Tibial nerve (tissue), 4 donors: ENCODE measurements around the gene EDN1. TPM values are rescaled to one million over a fixed set of nuclear protein-coding genes. Genes with fewer than 3 reads are reported as not detected.

ENCODE experiments used
- DNase-seq, 2 donors: peaks; one replicate each; pipeline ENCODE4 v3.0.0-alpha.2; 2019; ENCODE audit warnings: low spot score in 2 of 2
- H3K27ac ChIP-seq, 4 donors: fragments of 200-600 bp; sonication (generic) in 3 of 4; one replicate each; pipeline ENCODE4 v1.5.1; 2017 to 2019; ENCODE audit warnings: mild to moderate bottlenecking in 1 of 4
- H3K27me3 ChIP-seq, 2 donors: fragments of 200-600 bp; sonication (generic) in 1 of 2; one replicate each; pipeline versions ENCODE4 v1.5.1 to v1.6.0; 2017 to 2019
- H3K36me3 ChIP-seq, 3 donors: fragments of 200-600 bp; sonication (generic); one replicate each; pipeline ENCODE4 v1.5.1; 2018 to 2019
- H3K4me1 ChIP-seq, 4 donors: fragments of 200-600 bp; sonication (generic) in 3 of 4; one replicate each; pipeline ENCODE4 v1.5.1; 2017 to 2019
- H3K4me3 ChIP-seq, 4 donors: fragments of 200-600 bp; sonication (generic) in 3 of 4; one replicate each; pipeline ENCODE4 v1.5.1; 2017 to 2019; ENCODE audit warnings: mild to moderate bottlenecking in 1 of 4, moderate library complexity in 1 of 4
- H3K9me3 ChIP-seq, 4 donors: fragments of 200-600 bp; sonication (generic) in 3 of 4; one replicate each; pipeline ENCODE4 v1.5.1; 2017 to 2019
- EP300 ChIP-seq, 2 donors: sonication (generic); formaldehyde crosslinking; IDR thresholded peaks; one replicate each; pipeline ENCODE4 v1.6.1; 2017; ENCODE audit warnings: antibody characterized with exemption in 2 of 2, mild to moderate bottlenecking in 1 of 2
- POLR2A ChIP-seq, 2 donors: fragments of 450-650 bp; IDR thresholded peaks; one replicate each; pipeline ENCODE4 v1.6.1; 2017; ENCODE audit warnings: antibody characterized with exemption in 2 of 2, mild to moderate bottlenecking in 2 of 2, moderate library complexity in 2 of 2
- WGBS, 2 donors: methylation state at CpG; one replicate each; pipeline ENCODE4 v1.1.5; 2018; 5-methylcytosine and 5-hydroxymethylcytosine counted together
- total RNA-seq, 4 donors: library from RNA; depleted of rRNA; stranded (reverse); fragments of >200 nt; gene quantifications; one replicate each; pipeline ENCODE4 v1.1.0, GENCODE V29; 2016
- TF ChIP-seq, protein P1 (sequence below), 5 experiments: fragments of 200-600 bp in 3 of 5; fragments of 450-650 bp in 2 of 5; sonication (generic) in 3 of 5; IDR thresholded peaks; one replicate each; pipeline ENCODE4 v1.5.1; 2016 to 2019; ENCODE audit warnings: antibody characterized with exemption in 5 of 5, mild to moderate bottlenecking in 3 of 5, moderate library complexity in 2 of 5

EDN1 gene
- total RNA-seq, 4 donors from 2014 or later = 18.2 to 48.8 (median 38.3) TPM

- Histone ChIP-seq H3K4me1 (peaks cover 0 to 15% (median 0%) of the 10 kb centered on the region in 4 donors), H3K36me3 (no peaks in the 10 kb centered on the region), H3K9me3 (no peaks in the 10 kb centered on the region), H3K4me3 (no peak overlapping the region), H3K27me3 (no peaks in the 10 kb centered on the region), H3K27ac (no peak overlapping the region)
- DNase-seq = no peak
- no peak for TF ChIP-seq EP300 (IDR thresholded peaks at IDR 0.05)
- TF ChIP-seq POLR2A (IDR thresholded peaks at IDR 0.05) = no peak
- TF ChIP-seq, protein P1, sequence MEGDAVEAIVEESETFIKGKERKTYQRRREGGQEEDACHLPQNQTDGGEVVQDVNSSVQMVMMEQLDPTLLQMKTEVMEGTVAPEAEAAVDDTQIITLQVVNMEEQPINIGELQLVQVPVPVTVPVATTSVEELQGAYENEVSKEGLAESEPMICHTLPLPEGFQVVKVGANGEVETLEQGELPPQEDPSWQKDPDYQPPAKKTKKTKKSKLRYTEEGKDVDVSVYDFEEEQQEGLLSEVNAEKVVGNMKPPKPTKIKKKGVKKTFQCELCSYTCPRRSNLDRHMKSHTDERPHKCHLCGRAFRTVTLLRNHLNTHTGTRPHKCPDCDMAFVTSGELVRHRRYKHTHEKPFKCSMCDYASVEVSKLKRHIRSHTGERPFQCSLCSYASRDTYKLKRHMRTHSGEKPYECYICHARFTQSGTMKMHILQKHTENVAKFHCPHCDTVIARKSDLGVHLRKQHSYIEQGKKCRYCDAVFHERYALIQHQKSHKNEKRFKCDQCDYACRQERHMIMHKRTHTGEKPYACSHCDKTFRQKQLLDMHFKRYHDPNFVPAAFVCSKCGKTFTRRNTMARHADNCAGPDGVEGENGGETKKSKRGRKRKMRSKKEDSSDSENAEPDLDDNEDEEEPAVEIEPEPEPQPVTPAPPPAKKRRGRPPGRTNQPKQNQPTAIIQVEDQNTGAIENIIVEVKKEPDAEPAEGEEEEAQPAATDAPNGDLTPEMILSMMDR (IDR thresholded peaks at IDR 0.05) = no peak
- WGBS, 2 donors = 84 to 93% methylated on average over 9 of the region's 9 CpGs
These were observed 12.8 kb upstream of the EDN1 start for GRCh38 chr6:12277386-12277785.

- H3K4me1 ChIP-seq = peaks cover 0 to 15% (median 0%) of the 10 kb centered on the region in 4 donors
- no peak overlapping the region for H3K27ac ChIP-seq
- H3K27me3 ChIP-seq = no peaks in the 10 kb centered on the region
- no peak for DNase-seq
- no peaks in the 10 kb centered on the region for H3K9me3 ChIP-seq
- no peak overlapping the region for H3K4me3 ChIP-seq
- no peaks in the 10 kb centered on the region for H3K36me3 ChIP-seq
- TF ChIP-seq, protein P1 (IDR thresholded peaks at IDR 0.05) = no peak
- TF ChIP-seq EP300 (IDR thresholded peaks at IDR 0.05) = no peak
- TF ChIP-seq POLR2A (IDR thresholded peaks at IDR 0.05) = no peak
These were observed 11.2 kb upstream of the EDN1 start for GRCh38 chr6:12278915-12279314.

GRCh38 chr6:12279322-12280091 is 10.7 kb upstream of the EDN1 start:
- WGBS, 2 donors = 34 to 36% methylated on average over 4 of the region's 4 CpGs
- H3K4me3 ChIP-seq = no peak overlapping the region
- H3K36me3 ChIP-seq = no peaks in the 10 kb centered on the region
- no peaks in the 10 kb centered on the region for H3K27me3 ChIP-seq
- TF ChIP-seq, protein P1 (IDR thresholded peaks at IDR 0.05) = no peak
- TF ChIP-seq EP300 (IDR thresholded peaks at IDR 0.05) (no peak), POLR2A (IDR thresholded peaks at IDR 0.05) (no peak)
- H3K9me3 ChIP-seq = no peaks in the 10 kb centered on the region
- no peak for DNase-seq
- H3K27ac ChIP-seq = no peak overlapping the region
- peaks cover 0 to 15% (median 0%) of the 10 kb centered on the region in 4 donors for H3K4me1 ChIP-seq

DNA sequence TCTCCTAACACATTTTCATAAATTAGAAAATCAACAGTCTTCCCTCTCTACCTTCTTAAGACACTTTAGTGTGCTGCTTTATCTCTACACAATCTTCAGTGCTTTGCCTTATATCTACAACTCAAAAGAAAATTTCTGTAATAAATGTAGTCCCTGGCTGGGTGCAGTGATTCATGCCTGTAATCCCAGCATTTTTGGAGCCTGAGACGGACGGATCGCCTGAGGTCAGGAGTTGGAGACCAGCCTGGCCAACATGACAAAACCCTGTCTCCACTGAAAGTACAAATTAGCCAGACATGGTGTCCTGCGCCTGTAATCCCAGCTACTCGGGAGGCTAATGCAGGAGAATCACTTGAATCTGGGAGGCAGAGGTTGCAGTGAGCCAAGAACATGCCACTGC is 9.7 kb upstream of the EDN1 start:
- DNase-seq = no peak
- Histone ChIP-seq H3K4me3 (no peak overlapping the region), H3K9me3 (no peaks in the 10 kb centered on the region), H3K27ac (no peak overlapping the region), H3K27me3 (no peaks in the 10 kb centered on the region), H3K4me1 (peaks cover 0 to 15% (median 0%) of the 10 kb centered on the region in 4 donors), H3K36me3 (no peaks in the 10 kb centered on the region)
- TF ChIP-seq, protein P1 (IDR thresholded peaks at IDR 0.05) = no peak
- TF ChIP-seq EP300 (IDR thresholded peaks at IDR 0.05) (no peak), POLR2A (IDR thresholded peaks at IDR 0.05) (no peak)
- WGBS, 2 donors = 76 to 77% methylated on average over 5 of the region's 5 CpGs

DNA sequence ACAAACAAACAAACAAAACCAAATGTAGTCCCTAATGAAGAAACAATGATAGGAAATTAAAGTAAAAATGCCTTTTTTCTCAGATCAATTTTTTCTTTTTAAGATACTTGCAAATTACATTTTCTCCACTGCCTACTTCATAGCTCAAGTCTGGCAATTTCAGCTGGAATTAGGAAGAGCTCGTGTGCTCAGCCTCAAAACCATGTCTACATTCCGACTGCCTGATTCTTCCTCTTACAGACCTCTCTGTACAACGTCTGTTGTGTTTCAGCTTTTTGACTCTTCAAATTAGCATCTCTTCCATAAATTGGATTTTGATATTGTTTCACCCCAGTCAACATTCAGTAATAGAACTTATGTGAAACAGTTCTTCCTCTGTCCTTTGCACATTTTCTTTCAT is 9.3 kb upstream of the EDN1 start:
- no peak for DNase-seq
- peaks cover 0 to 15% (median 0%) of the 10 kb centered on the region in 4 donors for H3K4me1 ChIP-seq
- H3K27ac ChIP-seq = no peak overlapping the region
- no peaks in the 10 kb centered on the region for H3K36me3 ChIP-seq
- H3K27me3 ChIP-seq = no peaks in the 10 kb centered on the region
- H3K4me3 ChIP-seq = no peak overlapping the region
- no peaks in the 10 kb centered on the region for H3K9me3 ChIP-seq
- no peak for TF ChIP-seq EP300 (IDR thresholded peaks at IDR 0.05)
- no peak for TF ChIP-seq POLR2A (IDR thresholded peaks at IDR 0.05)
- TF ChIP-seq, protein P1 (IDR thresholded peaks at IDR 0.05) = no peak
- 79 to 83% methylated on average over 3 of the region's 3 CpGs for WGBS, 2 donors
